GM12865 (cell line): ENCODE data around the gene DLL1.
"Not testable (repeated sequence)": the region's sequence is repeated elsewhere in the genome, so short reads cannot be mapped to it uniquely, and the experiment has no call there.

ENCODE experiments used
- DNase-seq: peaks from one replicate; pipeline ENCODE4 v3.0.0; 2010; ENCODE audit warnings: low read depth
- H3K4me3 ChIP-seq: 2 replicates; pipeline ENCODE4 v1.5.1; 2011; ENCODE audit warnings: mild to moderate bottlenecking, low read depth, low read length, control low read depth
- CTCF ChIP-seq: IDR thresholded peaks from 2 replicates; pipeline ENCODE4 v1.5.1; 2011; ENCODE audit warnings: low read length, control low read depth, low read depth, inconsistent platforms; ENCODE audit not compliant: insufficient read depth; ENCODE audit errors: missing control alignments

The DLL1 gene

DNA sequence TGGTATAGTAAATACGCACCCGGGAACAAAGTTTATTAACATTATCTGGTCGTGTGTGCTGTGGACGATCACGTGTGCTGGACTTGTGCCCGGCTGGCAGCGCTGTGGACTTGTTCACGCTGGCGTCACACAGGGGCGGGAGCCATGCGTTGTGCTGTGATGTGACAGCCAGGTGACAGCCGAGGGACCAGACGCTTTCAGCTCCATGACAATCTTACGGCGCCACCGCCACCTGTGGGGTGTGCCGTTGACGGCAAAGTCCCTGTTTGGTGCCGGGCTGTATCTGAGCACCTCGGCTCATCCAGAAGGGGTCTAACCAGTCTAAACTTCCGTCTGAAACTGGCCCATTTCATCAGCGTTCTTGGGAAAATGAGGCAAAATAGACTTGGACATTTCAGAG is 25.2 kb downstream of the DLL1 start:
- TF ChIP-seq CTCF: no peak
- DNase-seq: no peak
- no peak overlapping the region for H3K4me3 ChIP-seq

- H3K4me3 ChIP-seq, DNase-seq: not testable (repeated sequence)
These were observed 26.2 kb downstream of the DLL1 start for GRCh38 chr6:170264644-170265043.

DNA sequence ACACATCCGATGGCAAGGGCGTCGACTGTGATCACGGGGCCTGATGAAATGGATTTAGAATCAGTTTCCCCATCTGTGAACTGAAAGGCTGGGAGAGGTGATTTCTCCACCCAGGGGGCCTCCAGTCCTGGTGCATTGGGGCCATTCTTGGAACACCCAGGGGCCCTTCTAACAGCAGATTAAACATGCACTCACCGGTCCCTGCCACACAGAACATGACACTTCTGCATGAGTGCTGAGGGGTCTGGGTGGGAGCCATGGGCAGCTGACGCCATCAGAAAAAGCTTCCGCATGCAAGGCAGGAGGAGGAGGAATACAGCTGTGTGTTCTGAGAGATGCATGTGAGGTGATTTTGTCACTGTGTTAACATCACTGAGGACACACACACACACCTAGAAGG is 26.8 kb downstream of the DLL1 start:
- DNase-seq: no peak

DNA sequence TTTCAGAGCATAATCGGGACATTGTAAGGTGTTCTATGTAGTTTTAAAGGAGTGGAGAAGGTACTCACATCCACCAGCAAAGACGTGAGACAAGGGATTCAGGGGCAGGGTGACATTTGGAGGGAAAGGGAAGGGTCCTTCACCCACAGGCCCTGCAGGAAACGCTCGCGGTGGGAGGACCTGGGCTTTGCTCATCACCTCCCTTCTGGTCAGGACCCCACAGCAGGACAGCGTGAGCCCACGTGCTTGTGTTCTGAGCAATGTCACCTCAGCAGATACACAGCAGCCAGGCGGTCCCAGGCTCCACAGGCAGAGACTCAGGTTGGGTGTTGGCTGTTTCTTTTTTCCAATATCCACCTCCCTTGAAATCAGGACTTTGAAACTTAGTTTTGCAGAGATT is 27.5 kb downstream of the DLL1 start:
- TF ChIP-seq CTCF: no peak
- no peak overlapping the region for H3K4me3 ChIP-seq

More for the DNA sequence above, 26.8 kb downstream of the DLL1 start:
- no peak for TF ChIP-seq CTCF
- H3K4me3 ChIP-seq: no peak overlapping the region

GRCh38 chr6:170262489-170263088 is 28.3 kb downstream of the DLL1 start:
- no peak overlapping the region for H3K4me3 ChIP-seq
- DNase-seq: no peak
- no peak for TF ChIP-seq CTCF

More for the DNA sequence above, 27.5 kb downstream of the DLL1 start:
- no peak for DNase-seq

GRCh38 chr6:170261643-170262488 is 29.0 kb downstream of the DLL1 start:
- no peak overlapping the region for H3K4me3 ChIP-seq
- DNase-seq: no peak
- no peak for TF ChIP-seq CTCF

- no peak for DNase-seq
- no peak for TF ChIP-seq CTCF
- H3K4me3 ChIP-seq: no peak overlapping the region
These were observed 30.2 kb downstream of the DLL1 start for GRCh38 chr6:170260686-170261085.
